ENCODE data around the gene THEMIS2. TPM values are rescaled to one million over a fixed set of nuclear protein-coding genes. Genes with fewer than 3 reads are reported as not detected.
A peak's percentile ranks its signal among the peaks of the same experiment; 100 is the strongest.

THEMIS2 gene
- total and polyA plus RNA-seq, 12 donors = 1.9 to 58.0 (median 19.0) TPM

GRCh38 chr1:27887215-27888021 lies 15.1 kb downstream of the THEMIS2 start:
- intact Hi-C loops (cut with DNase I) = no loop called here
- TF ChIP-seq POLR2A (IDR thresholded peaks at IDR 0.05) = no peak
- TF ChIP-seq, protein P1, sequence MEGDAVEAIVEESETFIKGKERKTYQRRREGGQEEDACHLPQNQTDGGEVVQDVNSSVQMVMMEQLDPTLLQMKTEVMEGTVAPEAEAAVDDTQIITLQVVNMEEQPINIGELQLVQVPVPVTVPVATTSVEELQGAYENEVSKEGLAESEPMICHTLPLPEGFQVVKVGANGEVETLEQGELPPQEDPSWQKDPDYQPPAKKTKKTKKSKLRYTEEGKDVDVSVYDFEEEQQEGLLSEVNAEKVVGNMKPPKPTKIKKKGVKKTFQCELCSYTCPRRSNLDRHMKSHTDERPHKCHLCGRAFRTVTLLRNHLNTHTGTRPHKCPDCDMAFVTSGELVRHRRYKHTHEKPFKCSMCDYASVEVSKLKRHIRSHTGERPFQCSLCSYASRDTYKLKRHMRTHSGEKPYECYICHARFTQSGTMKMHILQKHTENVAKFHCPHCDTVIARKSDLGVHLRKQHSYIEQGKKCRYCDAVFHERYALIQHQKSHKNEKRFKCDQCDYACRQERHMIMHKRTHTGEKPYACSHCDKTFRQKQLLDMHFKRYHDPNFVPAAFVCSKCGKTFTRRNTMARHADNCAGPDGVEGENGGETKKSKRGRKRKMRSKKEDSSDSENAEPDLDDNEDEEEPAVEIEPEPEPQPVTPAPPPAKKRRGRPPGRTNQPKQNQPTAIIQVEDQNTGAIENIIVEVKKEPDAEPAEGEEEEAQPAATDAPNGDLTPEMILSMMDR (IDR thresholded peaks at IDR 0.05) = no peak
- Histone ChIP-seq H3K27ac (peak overlapping the region in 3 of 5 donors; percentile 57 to 82 (median 67)), H3K27me3 (no peaks in the 10 kb centered on the region), H3K36me3 (replicated peaks in 1 of 2) (peaks cover 0 to 18% of the 10 kb centered on the region in 2 donors), H3K9me3 (replicated peaks in 1 of 3) (no peaks in the 10 kb centered on the region), H3K4me3 (no peak overlapping the region), H3K4me1 (replicated peaks in 1 of 2) (no peaks in the 10 kb centered on the region)
- 76 to 81% (median 77%) methylated on average over 6 to 8 of the region's 8 CpGs for WGBS, 4 donors
- peak in 1 of 7 donors; percentile 16 for DNase-seq

GRCh38 chr1:27889506-27889905 lies 17.2 kb downstream of the THEMIS2 start:
- H3K36me3 ChIP-seq (replicated peaks in 1 of 2) = peaks cover 0 to 39% of the 10 kb centered on the region in 2 donors
- H3K4me3 ChIP-seq = no peak overlapping the region
- intact Hi-C loops (cut with DNase I) = no loop called here
- H3K27me3 ChIP-seq = no peaks in the 10 kb centered on the region
- no peaks in the 10 kb centered on the region for H3K9me3 ChIP-seq (replicated peaks in 1 of 3)
- 89 to 100% (median 93%) methylated on average over 2 to 3 of the region's 3 CpGs for WGBS, 4 donors
- DNase-seq = no peak
- peak overlapping the region in 2 of 5 donors; percentile 12 to 75 for H3K27ac ChIP-seq
- H3K4me1 ChIP-seq (replicated peaks in 1 of 2) = peaks cover 0 to 4% of the 10 kb centered on the region in 2 donors
- TF ChIP-seq, protein P1 (IDR thresholded peaks at IDR 0.05) = no peak
- TF ChIP-seq POLR2A (IDR thresholded peaks at IDR 0.05) = no peak

- Histone ChIP-seq H3K27me3 (no peaks in the 10 kb centered on the region), H3K4me1 (replicated peaks in 1 of 2) (peaks cover 0 to 4% of the 10 kb centered on the region in 2 donors), H3K9me3 (replicated peaks in 1 of 3) (no peaks in the 10 kb centered on the region), H3K27ac (peak overlapping the region in 4 of 5 donors; percentile 1 to 78 (median 36)), H3K4me3 (no peak overlapping the region), H3K36me3 (replicated peaks in 1 of 2) (peaks cover 0 to 57% of the 10 kb centered on the region in 2 donors)
- TF ChIP-seq POLR2A (IDR thresholded peaks at IDR 0.05) = no peak
- TF ChIP-seq, protein P1 (IDR thresholded peaks at IDR 0.05) = peak in 2 of 6 experiments; percentile 19 to 26
- 69 to 76% (median 70%) methylated on average over 7 of the region's 7 CpGs for WGBS, 4 donors
- intact Hi-C loops (cut with DNase I) = no loop called here
- peak in 4 of 7 donors; percentile 45 to 67 (median 52) for DNase-seq
These were observed 19.0 kb downstream of the THEMIS2 start for GRCh38 chr1:27891196-27891889.

GRCh38 chr1:27894521-27894920 lies 22.2 kb downstream of the THEMIS2 start:
- WGBS, 4 donors = 76 to 84% (median 81%) methylated on average over 3 of the region's 3 CpGs
- Histone ChIP-seq H3K4me1 (replicated peaks in 1 of 2) (peaks cover 0 to 4% of the 10 kb centered on the region in 2 donors), H3K27ac (no peak overlapping the region), H3K4me3 (no peak overlapping the region), H3K27me3 (no peaks in the 10 kb centered on the region), H3K9me3 (replicated peaks in 1 of 3) (no peaks in the 10 kb centered on the region), H3K36me3 (replicated peaks in 1 of 2) (peaks cover 0 to 63% of the 10 kb centered on the region in 2 donors)
- intact Hi-C loops (cut with DNase I) = no loop called here
- no peak for DNase-seq
- TF ChIP-seq, protein P1 (IDR thresholded peaks at IDR 0.05) = no peak
- TF ChIP-seq POLR2A (IDR thresholded peaks at IDR 0.05) = no peak
